H9 (cell line): Measurements from ENCODE around the gene DIPK1B. TPM values are rescaled to one million over a fixed set of nuclear protein-coding genes. Genes with fewer than 3 reads are reported as not detected.

Experiments
- DNase-seq: peaks from one replicate; pipeline ENCODE4 v3.0.0-alpha.2; 2017
- H2AFZ ChIP-seq: one replicate; pipeline ENCODE4 v1.6.1; 2013; ENCODE audit warnings: mild to moderate bottlenecking, low read length, control low read depth, moderate library complexity
- H2AK5ac ChIP-seq: 2 replicates; pipeline ENCODE4 v1.6.1; 2013; ENCODE audit warnings: low read length, control low read depth, mixed read lengths; ENCODE audit not compliant: insufficient read length
- H2BK120ac ChIP-seq: one replicate; pipeline ENCODE4 v1.6.1; 2013; ENCODE audit warnings: low read depth, mild to moderate bottlenecking, low read length, control low read depth, inconsistent platforms; ENCODE audit not compliant: poor library complexity, severe bottlenecking
- H2BK12ac ChIP-seq: 2 replicates; pipeline ENCODE4 v1.6.1; 2013; ENCODE audit warnings: low read length, control low read depth, mixed read lengths, low read depth; ENCODE audit not compliant: insufficient read length
- H2BK15ac ChIP-seq: 2 replicates; pipeline ENCODE4 v1.6.1; 2013; ENCODE audit warnings: low read depth, low read length, control low read depth
- H2BK20ac ChIP-seq: one replicate; pipeline ENCODE4 v1.6.1; 2013; ENCODE audit warnings: low read depth, mild to moderate bottlenecking, low read length, control low read depth, inconsistent platforms; ENCODE audit not compliant: poor library complexity, severe bottlenecking
- H2BK5ac ChIP-seq: 2 replicates; pipeline ENCODE4 v1.6.1; 2013; ENCODE audit warnings: low read length, control low read depth, mixed read lengths; ENCODE audit not compliant: insufficient read length
- H3K14ac ChIP-seq: 2 replicates; pipeline ENCODE4 v1.6.1; 2013; ENCODE audit warnings: low read length, control low read depth; ENCODE audit not compliant: insufficient read depth
- H3K18ac ChIP-seq: 2 replicates; pipeline ENCODE4 v1.6.1; 2013; ENCODE audit warnings: low read depth, mild to moderate bottlenecking, mixed read lengths, low read length, control low read depth; ENCODE audit not compliant: insufficient read length
- H3K23ac ChIP-seq: 2 replicates; pipeline ENCODE4 v1.6.1; 2013; ENCODE audit warnings: low read length, control low read depth, mixed read lengths, low read depth; ENCODE audit not compliant: insufficient read length
- H3K23me2 ChIP-seq: 2 replicates; pipeline ENCODE4 v1.6.1; 2013; ENCODE audit warnings: low read depth, mild to moderate bottlenecking, mixed read lengths, low read length, control low read depth; ENCODE audit not compliant: insufficient read length, poor library complexity, severe bottlenecking
- H3K27ac ChIP-seq: 2 replicates; pipeline ENCODE4 v1.5.1; 2013; ENCODE audit warnings: low read length, control low read depth, mixed read lengths, low read depth; ENCODE audit not compliant: insufficient read length
- H3K27me3 ChIP-seq: 2 replicates; pipeline ENCODE4 v1.6.1; 2013; ENCODE audit warnings: low read length, control low read depth, inconsistent platforms; ENCODE audit not compliant: insufficient read depth
- H3K4ac ChIP-seq: 2 replicates; pipeline ENCODE4 v1.6.1; 2013; ENCODE audit warnings: low read depth, mild to moderate bottlenecking, control low read depth, inconsistent platforms, low read length, moderate library complexity
- H3K4me1 ChIP-seq: 2 replicates; pipeline ENCODE4 v1.6.1; 2013; ENCODE audit warnings: low read length, control low read depth, inconsistent platforms; ENCODE audit not compliant: insufficient read depth
- H3K4me2 ChIP-seq: 2 replicates; pipeline ENCODE4 v1.6.1; 2013; ENCODE audit warnings: low read length, control low read depth, mixed read lengths; ENCODE audit not compliant: insufficient read length, insufficient read depth
- H3K56ac ChIP-seq: 2 replicates; pipeline ENCODE4 v1.6.1; 2013; ENCODE audit warnings: low read depth, mild to moderate bottlenecking, mixed read lengths, low read length, control low read depth; ENCODE audit not compliant: insufficient read length
- H3K79me1 ChIP-seq: 2 replicates; pipeline ENCODE4 v1.6.1; 2013; ENCODE audit warnings: low read depth, mild to moderate bottlenecking, moderate library complexity, low read length, control low read depth, inconsistent platforms; ENCODE audit not compliant: insufficient read depth, poor library complexity, severe bottlenecking
- H3K79me2 ChIP-seq: 2 replicates; pipeline ENCODE4 v1.6.1; 2013; ENCODE audit warnings: low read length, control low read depth, inconsistent platforms; ENCODE audit not compliant: insufficient read depth
- H3K9ac ChIP-seq: 2 replicates; pipeline ENCODE4 v1.6.1; 2013; ENCODE audit warnings: low read length, control low read depth, mixed read lengths; ENCODE audit not compliant: insufficient read length; ENCODE audit errors: extremely low read depth
- H3K9me3 ChIP-seq: one replicate; pipeline ENCODE4 v1.6.1; 2013; ENCODE audit warnings: low read depth, low read length, inconsistent platforms; ENCODE audit not compliant: control insufficient read depth
- H3T11ph ChIP-seq: one replicate; pipeline ENCODE4 v1.6.1; 2013; ENCODE audit warnings: mild to moderate bottlenecking, low read length, control low read depth, inconsistent platforms
- H4K20me1 ChIP-seq: one replicate; pipeline ENCODE4 v1.6.1; 2013; ENCODE audit not compliant: control insufficient read depth, insufficient read length, insufficient read depth
- H4K5ac ChIP-seq: 2 replicates; pipeline ENCODE4 v1.6.1; 2013; ENCODE audit warnings: low read depth, mild to moderate bottlenecking, mixed read lengths, low read length, control low read depth; ENCODE audit not compliant: insufficient read length
- H4K8ac ChIP-seq: replicated peaks from 2 replicates; pipeline ENCODE4 v1.6.1; 2013; ENCODE audit warnings: low read length, control low read depth, mixed read lengths, low read depth; ENCODE audit not compliant: insufficient read length
- H4K91ac ChIP-seq: 2 replicates; pipeline ENCODE4 v1.6.1; 2013; ENCODE audit warnings: low read depth, mild to moderate bottlenecking, moderate library complexity, mixed read lengths, low read length, control low read depth; ENCODE audit not compliant: insufficient read length
- H3K27ac Mint-ChIP-seq, 3 experiments: 2 replicates in 2 of 3; 3 replicates in 1 of 3; pipeline ENCODE4 v1.8.0; 2020 to 2021; ENCODE audit warnings: mixed read lengths in 3 of 3, mild to moderate bottlenecking in 1 of 3, moderate library complexity in 1 of 3
- H3K27me3 Mint-ChIP-seq: 2 replicates; pipeline ENCODE4 v1.8.0; 2021; ENCODE audit warnings: low read depth, mild to moderate bottlenecking, moderate library complexity, mixed read lengths
- H3K36me3 Mint-ChIP-seq, 3 experiments: 2 replicates in 2 of 3; 3 replicates in 1 of 3; pipeline ENCODE4 v1.8.0; 2020 to 2021; ENCODE audit warnings: low read depth in 3 of 3, mixed read lengths in 3 of 3; ENCODE audit not compliant: insufficient read depth in 1 of 3
- H3K4me1 Mint-ChIP-seq, 2 experiments: 2 replicates each; pipeline ENCODE4 v1.8.0; 2020; ENCODE audit warnings: mixed read lengths in 2 of 2
- H3K4me3 Mint-ChIP-seq, 2 experiments: 2 replicates in 1 of 2; 3 replicates in 1 of 2; pipeline ENCODE4 v1.8.0; 2020 to 2021; ENCODE audit warnings: mild to moderate bottlenecking in 2 of 2, mixed read lengths in 2 of 2, moderate library complexity in 1 of 2
- H3K9me3 Mint-ChIP-seq, 2 experiments: 2 replicates in 1 of 2; 3 replicates in 1 of 2; pipeline ENCODE4 v1.8.0; 2020; ENCODE audit warnings: mild to moderate bottlenecking in 2 of 2, mixed read lengths in 2 of 2, moderate library complexity in 1 of 2
- WGBS: extraction: QIAGEN DNeasy Blood & Tissue Kit; methylation state at CpG from one replicate; pipeline ENCODE4 v1.1.7; 2013; ENCODE audit warnings: missing lambda C conversion rate, low lambda C conversion rate, mixed read lengths; ENCODE audit not compliant: insufficient read length; ENCODE audit errors: extremely low coverage; 5-methylcytosine and 5-hydroxymethylcytosine counted together
- total RNA-seq: library from RNA; stranded (reverse); gene quantifications from 2 replicates; pipeline ENCODE4 v1.2.1, GENCODE V29; 2021
- TF ChIP-seq, protein P1 (sequence below): fragments of 200-600 bp; sonication (generic); conservative IDR thresholded peaks from 3 replicates; pipeline ENCODE4 v1.8.0; 2021; ENCODE audit warnings: antibody characterized with exemption, mild to moderate bottlenecking

DIPK1B gene
- total RNA-seq, 1 experiment from 2014 or later: 40.3 TPM

DNA sequence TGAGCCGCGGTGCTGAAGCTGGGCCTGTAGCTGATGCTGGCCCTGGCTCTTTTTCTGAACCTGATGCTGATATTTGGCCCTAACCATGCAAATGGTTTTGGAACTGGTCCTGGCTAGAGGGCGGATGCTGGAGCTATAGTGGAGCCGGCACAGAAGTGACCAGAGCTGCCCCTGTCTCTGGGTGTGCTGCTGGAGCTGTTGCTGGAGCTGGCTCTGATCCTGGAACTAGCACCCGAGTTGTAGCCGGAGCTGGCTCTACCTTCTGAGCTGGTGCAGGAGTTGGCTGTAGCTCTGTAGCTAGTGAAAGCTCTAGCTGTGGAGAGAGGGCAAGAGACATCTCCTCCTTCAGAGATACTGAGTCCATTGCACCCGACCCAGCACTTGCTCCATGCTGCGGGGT lies 17.6 kb downstream of the DIPK1B start:
- Mint-ChIP-seq H3K27ac (no peak overlapping the region; a peak in 1 of 7 replicates), H3K36me3 (peaks cover 18 to 26% (median 19%) of the 10 kb centered on the region in 3 experiments), H3K4me3 (peak overlapping the region; percentile 35 to 78; a peak in 4 of 5 replicates), H3K9me3 (no peaks in the 10 kb centered on the region), H3K27me3 (peaks cover 15% of the 10 kb centered on the region), H3K4me1 (peaks cover 10 to 24% of the 10 kb centered on the region in 2 experiments)
- Histone ChIP-seq H2BK5ac (no peak overlapping the region), H3K23me2 (peaks cover 10% of the 10 kb centered on the region), H2BK15ac (no peak overlapping the region), H3K56ac (no peak overlapping the region), H4K91ac (no peak overlapping the region), H3T11ph (no peak overlapping the region), H3K79me2 (peaks cover 11% of the 10 kb centered on the region; the same call in 1 of the 2 replicates), H3K79me1 (peaks cover 6% of the 10 kb centered on the region), H3K9ac (no peak overlapping the region), H3K27ac (no peak overlapping the region), H3K27me3 (no peaks in the 10 kb centered on the region), H2BK12ac (no peak overlapping the region), H4K8ac (no peak overlapping the region), H4K20me1 (no peaks in the 10 kb centered on the region), H3K9me3 (no peaks in the 10 kb centered on the region), H3K18ac (no peak overlapping the region), H2AK5ac (no peak overlapping the region), H4K5ac (no peak overlapping the region), H3K4me2 (no peak overlapping the region), H2BK120ac (no peak overlapping the region), H2BK20ac (no peak overlapping the region), H3K4ac (no peak overlapping the region), H2AFZ (no peak overlapping the region), H3K14ac (no peak overlapping the region), H3K23ac (no peak overlapping the region), H3K4me1 (no peaks in the 10 kb centered on the region)
- TF ChIP-seq, protein P1, sequence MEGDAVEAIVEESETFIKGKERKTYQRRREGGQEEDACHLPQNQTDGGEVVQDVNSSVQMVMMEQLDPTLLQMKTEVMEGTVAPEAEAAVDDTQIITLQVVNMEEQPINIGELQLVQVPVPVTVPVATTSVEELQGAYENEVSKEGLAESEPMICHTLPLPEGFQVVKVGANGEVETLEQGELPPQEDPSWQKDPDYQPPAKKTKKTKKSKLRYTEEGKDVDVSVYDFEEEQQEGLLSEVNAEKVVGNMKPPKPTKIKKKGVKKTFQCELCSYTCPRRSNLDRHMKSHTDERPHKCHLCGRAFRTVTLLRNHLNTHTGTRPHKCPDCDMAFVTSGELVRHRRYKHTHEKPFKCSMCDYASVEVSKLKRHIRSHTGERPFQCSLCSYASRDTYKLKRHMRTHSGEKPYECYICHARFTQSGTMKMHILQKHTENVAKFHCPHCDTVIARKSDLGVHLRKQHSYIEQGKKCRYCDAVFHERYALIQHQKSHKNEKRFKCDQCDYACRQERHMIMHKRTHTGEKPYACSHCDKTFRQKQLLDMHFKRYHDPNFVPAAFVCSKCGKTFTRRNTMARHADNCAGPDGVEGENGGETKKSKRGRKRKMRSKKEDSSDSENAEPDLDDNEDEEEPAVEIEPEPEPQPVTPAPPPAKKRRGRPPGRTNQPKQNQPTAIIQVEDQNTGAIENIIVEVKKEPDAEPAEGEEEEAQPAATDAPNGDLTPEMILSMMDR: no peak
- DNase-seq: no peak
- WGBS: no CpG with 5 or more reads among the region's 8 CpGs
